ENCODE measurements around the gene PGS1.

The PGS1 gene

DNA sequence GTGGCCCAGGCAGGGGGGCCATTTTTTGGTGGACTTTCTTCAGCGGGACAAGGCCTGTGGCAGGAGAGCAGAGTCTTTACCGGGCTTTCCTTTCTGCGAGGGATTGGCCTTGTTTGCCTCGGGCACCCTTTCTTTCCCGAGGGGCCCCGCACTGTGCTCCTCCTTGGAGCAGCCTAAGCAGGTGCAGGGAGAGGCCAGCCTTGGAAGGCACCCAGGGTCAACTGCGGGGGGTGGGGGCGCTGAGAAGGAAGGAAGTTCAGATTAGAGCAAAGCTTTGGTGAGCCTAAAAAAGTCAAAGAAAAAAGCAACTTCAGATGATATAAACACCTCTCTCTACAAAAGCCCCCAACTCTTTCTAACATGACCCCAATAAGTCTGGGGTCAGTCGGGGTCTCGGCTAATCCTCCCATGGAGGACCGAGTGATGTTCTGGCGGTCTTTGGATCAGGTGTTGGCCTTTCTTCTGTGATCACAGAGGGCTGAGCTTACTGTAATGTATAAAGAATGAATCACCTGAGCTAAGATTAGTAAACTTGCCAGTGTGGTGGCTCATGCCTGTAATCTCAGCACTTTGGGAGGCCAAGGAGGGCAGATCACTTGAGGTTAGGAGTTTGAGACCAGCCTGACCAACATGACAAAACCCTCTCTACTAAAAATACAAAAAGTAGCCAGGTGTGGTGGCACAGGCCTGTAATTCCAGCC lies 63.0 kb downstream of the PGS1 start:
- POLR2A ChIA-PET, result no interaction called here
- H3K4me3 ChIP-seq (ENCODE audit: low read depth, low read length), result no peak overlapping the region
- no peak for TF ChIP-seq CTCF (IDR thresholded peaks at IDR 0.05; ENCODE audit: insufficient read depth, low read length, missing control alignments)
- CTCF ChIA-PET, result interaction anchor here (1.0 kb wide), 1 partner anchor 20 kb away, joined by 4 read pairs; no protein-coding TSS in a partner anchor
- no peak for DNase-seq (ENCODE audit: low read depth, low spot score)

- no peak overlapping the region for H3K4me3 ChIP-seq (ENCODE audit: low read depth, low read length)
- CTCF ChIA-PET, result interaction anchor here (0.6 kb wide), 1 partner anchor 14 kb away, joined by 4 read pairs; no protein-coding TSS in a partner anchor
- no peak for TF ChIP-seq CTCF (IDR thresholded peaks at IDR 0.05; ENCODE audit: insufficient read depth, low read length, missing control alignments)
- POLR2A ChIA-PET, result no interaction called here
- no peak for DNase-seq (ENCODE audit: low read depth, low spot score)
Observed at GRCh38 chr17:78442648-78443218, 64.3 kb downstream of the PGS1 start.

DNA sequence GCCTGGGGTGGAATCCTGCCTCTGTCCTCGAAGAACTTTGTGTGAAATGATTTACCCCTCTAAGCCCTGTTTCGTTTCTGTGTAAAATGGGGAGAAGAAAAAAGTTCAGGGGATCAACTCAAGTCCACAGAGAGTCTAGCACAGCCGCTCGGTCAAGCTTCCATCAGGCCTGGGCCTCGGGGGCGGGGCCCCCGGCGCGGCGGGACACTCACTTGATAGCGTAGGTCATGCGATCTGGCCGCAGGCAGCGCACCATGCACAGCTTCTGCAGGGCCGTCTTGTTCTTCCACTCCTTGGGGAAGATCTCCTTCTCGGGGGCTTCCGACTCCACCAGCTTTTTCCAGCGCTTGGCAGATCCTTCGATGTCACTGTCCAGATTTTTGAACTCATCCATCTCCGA lies 65.9 kb downstream of the PGS1 start:
- ChIA-PET CTCF (no interaction called here), POLR2A (no interaction called here)
- H3K4me3 ChIP-seq (ENCODE audit: low read depth, low read length), result no peak overlapping the region
- TF ChIP-seq CTCF (IDR thresholded peaks at IDR 0.05; ENCODE audit: insufficient read depth, low read length, missing control alignments), result no peak
- DNase-seq (ENCODE audit: low read depth, low spot score), result no peak

GRCh38 chr17:78446833-78447232 lies 68.4 kb downstream of the PGS1 start:
- no peak overlapping the region for H3K4me3 ChIP-seq (ENCODE audit: low read depth, low read length)
- ChIA-PET CTCF (interaction anchor here (1.3 kb wide), 1 partner anchor 261 kb away, joined by 3 read pairs; no protein-coding TSS in a partner anchor), POLR2A (no interaction called here)
- TF ChIP-seq CTCF (IDR thresholded peaks at IDR 0.05; ENCODE audit: insufficient read depth, low read length, missing control alignments), result no peak
- DNase-seq (ENCODE audit: low read depth, low spot score), result no peak

- CTCF ChIA-PET, result no interaction called here
- POLR2A ChIA-PET, result interaction anchor here (0.7 kb wide), 1 partner anchor 13 kb away, joined by 3 read pairs; no protein-coding TSS in a partner anchor
- H3K4me3 ChIP-seq (ENCODE audit: low read depth, low read length), result no peak overlapping the region
- no peak for TF ChIP-seq CTCF (IDR thresholded peaks at IDR 0.05; ENCODE audit: insufficient read depth, low read length, missing control alignments)
- no peak for DNase-seq (ENCODE audit: low read depth, low spot score)
Observed at GRCh38 chr17:78448356-78448993, 70.0 kb downstream of the PGS1 start.

DNA sequence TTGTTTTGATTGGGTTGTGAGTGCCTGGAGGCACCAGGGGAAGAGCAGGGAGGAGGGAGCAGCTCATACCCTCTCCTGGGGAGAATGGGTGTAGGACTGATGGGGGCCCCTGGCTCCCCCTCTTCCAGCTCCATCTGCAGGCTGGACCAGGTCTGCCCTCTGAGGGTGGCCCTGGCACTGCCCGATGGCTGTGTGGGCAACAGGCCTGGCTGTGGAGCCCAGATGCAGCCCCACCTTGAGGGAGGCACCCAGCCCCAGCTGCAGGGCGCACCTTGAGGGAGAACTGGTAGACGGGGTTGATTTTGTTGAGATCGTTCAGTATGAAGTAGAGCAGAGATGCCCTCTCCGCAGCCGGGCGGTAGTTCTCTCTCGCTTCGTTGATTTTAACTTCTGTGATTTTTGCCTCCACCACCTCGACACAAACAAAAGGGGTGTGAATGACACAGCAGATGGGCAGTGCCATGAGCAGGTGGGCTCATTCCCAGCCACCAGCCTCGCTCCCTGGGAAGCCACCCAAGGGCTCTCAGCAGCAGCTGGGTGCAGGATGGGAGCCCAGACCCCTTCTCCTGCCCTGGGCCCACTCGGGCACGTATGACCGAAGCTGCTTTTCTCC lies 71.6 kb downstream of the PGS1 start:
- CTCF ChIA-PET, result interaction anchor here (0.6 to 1.7 kb wide), 2 partner anchors 28 to 241 kb away, joined by 3 to 5 read pairs; no protein-coding TSS in a partner anchor
- POLR2A ChIA-PET, result no interaction called here
- TF ChIP-seq CTCF (IDR thresholded peaks at IDR 0.05; ENCODE audit: insufficient read depth, low read length, missing control alignments), result no peak
- DNase-seq (ENCODE audit: low read depth, low spot score), result no peak
- no peak overlapping the region for H3K4me3 ChIP-seq (ENCODE audit: low read depth, low read length)
